Urinary bladder (tissue), 4 donors: ENCODE data around the gene GATAD2A. TPM values are rescaled to one million over a fixed set of nuclear protein-coding genes. Genes with fewer than 3 reads are reported as not detected.

Source experiments
- DNase-seq: peaks from one replicate; pipeline ENCODE4 v3.0.0-alpha.2; 2015; ENCODE audit errors: extremely low spot score
- H3K27ac ChIP-seq: one replicate; pipeline ENCODE4 v1.5.1; 2013; ENCODE audit warnings: low read depth, mild to moderate bottlenecking, moderate library complexity
- H3K36me3 ChIP-seq: one replicate; pipeline ENCODE4 v1.6.1; 2013; ENCODE audit warnings: mild to moderate bottlenecking, moderate library complexity; ENCODE audit not compliant: insufficient read depth
- H3K4me1 ChIP-seq: one replicate; pipeline ENCODE4 v1.6.1; 2013; ENCODE audit warnings: mild to moderate bottlenecking, moderate library complexity; ENCODE audit not compliant: insufficient read depth
- H3K4me3 ChIP-seq: one replicate; pipeline ENCODE4 v1.5.1; 2013; ENCODE audit warnings: low read depth, low read length
- WGBS: extraction: QIAGEN DNeasy Blood & Tissue Kit; methylation state at CpG from one replicate; pipeline ENCODE4 v1.1.7; 2013; 5-methylcytosine and 5-hydroxymethylcytosine counted together
- polyA plus RNA-seq: library from polyadenylated mRNA; stranded (reverse); fragments of 200-250 nt; gene quantifications from one replicate; pipeline ENCODE4 v1.2.3, GENCODE V29; 2013
- total RNA-seq: library from RNA; depleted of rRNA; stranded (reverse); fragments of >200 nt; gene quantifications from one replicate; pipeline ENCODE4 v1.2.3, GENCODE V29; 2014
- donor health status: healthy with polysubstance abuse.
- donor health status: healthy.

The GATAD2A gene
- total and polyA plus RNA-seq, 2 donors, result 15.8 to 22.9 TPM

GRCh38 chr19:19438366-19439175, 33.1 kb downstream of the GATAD2A start:
- no peaks in the 10 kb centered on the region for H3K36me3 ChIP-seq
- no peak overlapping the region for H3K27ac ChIP-seq
- whole genome bisulfite sequencing, result 75% methylated on average over 4 of the region's 4 CpGs
- H3K4me1 ChIP-seq, result no peaks in the 10 kb centered on the region
- DNase-seq, result no peak
- H3K4me3 ChIP-seq, result no peak overlapping the region

- 92% methylated on average over 2 of the region's 2 CpGs for WGBS
- H3K27ac ChIP-seq, result no peak overlapping the region
- no peak for DNase-seq
Observed at GRCh38 chr19:19439176-19439482, 33.7 kb downstream of the GATAD2A start.

DNA sequence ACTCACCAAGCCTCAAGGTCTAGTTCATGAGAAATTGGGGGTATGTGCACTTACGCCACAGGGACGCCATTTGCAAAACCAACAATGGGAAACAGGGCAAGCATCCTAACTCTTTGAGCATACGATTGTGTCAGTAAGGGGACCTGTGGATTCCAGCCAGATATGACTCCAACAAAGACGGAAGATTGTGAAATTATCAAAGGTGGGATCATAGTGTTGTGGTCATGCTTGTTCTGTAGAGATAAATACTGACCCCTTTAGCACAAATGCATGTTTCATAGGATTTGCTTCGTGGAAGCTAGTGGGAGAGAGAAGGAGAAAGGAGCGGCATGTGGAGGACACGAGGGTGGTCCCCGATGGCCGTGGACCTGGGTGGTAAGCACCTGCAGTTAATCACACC, 37.8 kb downstream of the GATAD2A start:
- no peak overlapping the region for H3K4me3 ChIP-seq
- WGBS, result 88% methylated on average over 9 of the region's 9 CpGs
- DNase-seq, result no peak

More at GRCh38 chr19:19439176-19439482, 33.7 kb downstream of the GATAD2A start:
- Histone ChIP-seq H3K36me3 (no peaks in the 10 kb centered on the region), H3K4me1 (no peaks in the 10 kb centered on the region), H3K4me3 (no peak overlapping the region)

DNA sequence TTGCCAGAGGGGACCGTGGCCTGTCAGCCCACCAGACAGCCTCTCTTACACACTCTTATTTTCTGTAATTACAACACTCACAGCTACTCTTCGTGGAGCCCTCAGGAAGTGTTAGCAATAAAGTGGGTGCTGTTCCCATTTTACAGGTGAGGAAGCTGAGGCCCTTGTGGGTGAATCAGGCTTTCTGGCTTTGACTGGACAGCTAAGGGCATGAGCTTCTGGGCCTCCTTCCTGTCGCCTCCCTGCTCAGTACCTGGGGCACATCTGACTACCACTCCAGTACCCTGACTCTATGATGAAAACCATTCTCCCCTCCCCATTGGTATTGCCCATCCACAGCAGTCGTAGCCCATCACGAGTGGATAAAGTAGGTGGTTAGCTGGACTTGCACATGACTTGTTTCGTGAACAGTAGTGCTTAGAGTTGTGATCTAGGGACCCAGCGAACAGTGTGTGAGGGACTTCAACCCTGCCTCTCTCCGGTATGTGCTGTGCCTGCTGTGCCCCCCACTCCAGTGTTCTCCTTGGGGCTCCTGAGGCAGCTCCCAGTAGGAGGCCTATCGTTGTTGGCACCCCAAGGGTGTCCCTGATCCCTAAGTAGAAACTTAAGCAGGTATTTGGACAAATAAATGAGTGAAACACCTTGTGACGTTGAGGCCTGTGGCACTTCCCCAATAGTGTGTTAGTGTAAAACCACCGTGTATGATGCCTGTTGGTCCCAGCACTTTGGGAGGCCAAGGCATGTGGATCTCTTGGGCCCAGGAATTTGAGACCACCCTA, 38.6 kb downstream of the GATAD2A start:
- no peak overlapping the region for H3K27ac ChIP-seq

More for the DNA sequence above, 37.8 kb downstream of the GATAD2A start:
- Histone ChIP-seq H3K36me3 (no peaks in the 10 kb centered on the region), H3K4me1 (no peaks in the 10 kb centered on the region), H3K27ac (no peak overlapping the region)

GRCh38 chr19:19444681-19445155, 39.2 kb downstream of the GATAD2A start:
- WGBS, result 72% methylated on average over 4 of the region's 4 CpGs
- H3K4me1 ChIP-seq, result no peaks in the 10 kb centered on the region
- H3K27ac ChIP-seq, result no peak overlapping the region
- no peak overlapping the region for H3K4me3 ChIP-seq
- no peak for DNase-seq
- no peaks in the 10 kb centered on the region for H3K36me3 ChIP-seq

More for the DNA sequence above, 38.6 kb downstream of the GATAD2A start:
- no peak overlapping the region for H3K4me3 ChIP-seq
- WGBS, result 94% methylated on average over 11 of the region's 11 CpGs
- no peaks in the 10 kb centered on the region for H3K4me1 ChIP-seq
- DNase-seq, result no peak
- H3K36me3 ChIP-seq, result no peaks in the 10 kb centered on the region

DNA sequence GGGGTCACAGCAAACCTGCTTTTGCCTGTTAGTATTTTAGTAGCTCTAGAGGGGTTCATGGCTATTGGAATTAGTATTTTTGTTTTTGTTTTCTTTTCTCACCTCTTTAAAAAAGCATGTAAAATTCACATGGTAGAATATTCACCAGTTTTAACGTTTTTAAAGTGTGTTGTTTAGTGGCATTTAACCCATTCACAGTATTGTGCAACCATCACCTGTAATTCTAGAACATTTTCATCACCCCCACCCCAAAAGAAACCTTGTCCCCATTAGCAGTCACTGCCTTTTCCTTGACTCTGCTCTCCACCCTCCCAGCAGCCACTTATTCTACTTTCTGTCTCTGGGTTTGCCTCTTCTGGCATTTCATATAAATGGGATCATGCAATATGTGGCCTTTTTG, 39.8 kb downstream of the GATAD2A start:
- 27% methylated on average over 1 of the region's 1 CpG for WGBS
- no peak for DNase-seq
- H3K4me3 ChIP-seq, result no peak overlapping the region
- H3K36me3 ChIP-seq, result no peaks in the 10 kb centered on the region
- no peak overlapping the region for H3K27ac ChIP-seq
- H3K4me1 ChIP-seq, result no peaks in the 10 kb centered on the region

DNA sequence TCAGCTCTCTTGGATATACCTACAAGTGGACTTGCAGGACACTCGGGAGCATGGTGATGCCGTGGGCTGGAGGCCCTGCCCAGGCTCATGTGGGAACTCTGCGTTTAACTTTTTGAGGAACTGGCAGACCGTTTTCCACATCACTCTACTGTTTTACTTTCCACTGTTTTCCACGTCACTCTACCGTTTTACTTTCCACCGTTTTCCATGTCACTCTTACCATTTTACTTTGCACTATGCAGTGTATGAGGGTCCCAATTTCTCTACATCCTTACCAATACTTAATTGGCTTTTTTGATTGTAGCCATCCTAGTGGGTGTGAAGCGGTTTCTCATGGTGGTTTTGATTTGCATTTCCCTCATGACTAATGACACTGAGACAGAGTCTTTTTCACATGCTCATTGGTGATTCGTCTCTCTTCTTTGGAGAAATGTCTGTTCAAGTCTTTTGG, 40.5 kb downstream of the GATAD2A start:
- Histone ChIP-seq H3K4me1 (no peaks in the 10 kb centered on the region), H3K27ac (no peak overlapping the region), H3K36me3 (no peaks in the 10 kb centered on the region), H3K4me3 (no peak overlapping the region)
- DNase-seq, result no peak
- 84% methylated on average over 9 of the region's 9 CpGs for WGBS

DNA sequence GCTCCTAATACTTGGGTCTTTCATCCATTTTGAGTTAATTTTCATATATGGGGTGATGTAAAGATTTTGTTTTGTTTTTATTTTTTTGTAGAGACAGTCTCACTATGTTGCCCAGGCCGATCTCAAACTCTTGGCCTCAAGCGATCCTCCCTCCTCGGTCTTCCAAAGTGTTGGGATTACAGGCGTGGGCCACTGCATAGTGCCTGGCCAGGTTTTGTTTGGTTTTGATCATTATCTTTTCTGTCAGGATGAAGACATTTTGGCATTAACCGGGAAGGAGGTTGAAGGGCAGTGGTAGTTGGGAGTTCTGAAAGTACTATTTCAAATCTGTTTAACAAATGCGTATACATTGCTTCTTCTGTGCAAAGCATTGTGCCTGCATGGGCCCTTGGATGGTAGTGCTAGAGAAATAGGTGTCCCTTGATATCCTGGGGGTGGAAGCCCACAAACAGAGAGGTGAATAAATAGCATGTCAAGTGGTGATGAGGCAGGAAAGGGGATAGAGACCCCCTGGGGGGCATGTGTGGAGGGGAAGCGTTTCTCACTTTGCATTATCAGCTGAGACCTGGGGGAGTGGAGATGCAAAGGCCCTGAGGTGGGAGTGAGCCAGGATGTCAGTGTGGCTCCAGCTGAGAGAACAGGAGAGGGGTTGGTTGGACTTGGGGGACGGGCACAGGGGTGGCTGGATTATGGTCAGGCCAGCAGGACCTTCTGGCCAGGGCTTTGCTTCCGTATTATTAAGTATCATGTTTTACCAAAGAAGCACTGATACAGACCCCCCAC, 41.4 kb downstream of the GATAD2A start:
- Histone ChIP-seq H3K4me3 (no peak overlapping the region), H3K36me3 (no peaks in the 10 kb centered on the region), H3K27ac (no peak overlapping the region), H3K4me1 (no peaks in the 10 kb centered on the region)
- 88% methylated on average over 9 of the region's 9 CpGs for WGBS
- DNase-seq, result no peak

- DNase-seq, result no peak
- 71% methylated on average over 15 of the region's 15 CpGs for WGBS
- no peaks in the 10 kb centered on the region for H3K36me3 ChIP-seq
- H3K4me1 ChIP-seq, result no peaks in the 10 kb centered on the region
- no peak overlapping the region for H3K4me3 ChIP-seq
- no peak overlapping the region for H3K27ac ChIP-seq
Observed at GRCh38 chr19:19447536-19448237, 42.2 kb downstream of the GATAD2A start.

GRCh38 chr19:19448238-19448544, 42.7 kb downstream of the GATAD2A start:
- Histone ChIP-seq H3K27ac (no peak overlapping the region), H3K4me1 (no peaks in the 10 kb centered on the region), H3K36me3 (no peaks in the 10 kb centered on the region)

DNA sequence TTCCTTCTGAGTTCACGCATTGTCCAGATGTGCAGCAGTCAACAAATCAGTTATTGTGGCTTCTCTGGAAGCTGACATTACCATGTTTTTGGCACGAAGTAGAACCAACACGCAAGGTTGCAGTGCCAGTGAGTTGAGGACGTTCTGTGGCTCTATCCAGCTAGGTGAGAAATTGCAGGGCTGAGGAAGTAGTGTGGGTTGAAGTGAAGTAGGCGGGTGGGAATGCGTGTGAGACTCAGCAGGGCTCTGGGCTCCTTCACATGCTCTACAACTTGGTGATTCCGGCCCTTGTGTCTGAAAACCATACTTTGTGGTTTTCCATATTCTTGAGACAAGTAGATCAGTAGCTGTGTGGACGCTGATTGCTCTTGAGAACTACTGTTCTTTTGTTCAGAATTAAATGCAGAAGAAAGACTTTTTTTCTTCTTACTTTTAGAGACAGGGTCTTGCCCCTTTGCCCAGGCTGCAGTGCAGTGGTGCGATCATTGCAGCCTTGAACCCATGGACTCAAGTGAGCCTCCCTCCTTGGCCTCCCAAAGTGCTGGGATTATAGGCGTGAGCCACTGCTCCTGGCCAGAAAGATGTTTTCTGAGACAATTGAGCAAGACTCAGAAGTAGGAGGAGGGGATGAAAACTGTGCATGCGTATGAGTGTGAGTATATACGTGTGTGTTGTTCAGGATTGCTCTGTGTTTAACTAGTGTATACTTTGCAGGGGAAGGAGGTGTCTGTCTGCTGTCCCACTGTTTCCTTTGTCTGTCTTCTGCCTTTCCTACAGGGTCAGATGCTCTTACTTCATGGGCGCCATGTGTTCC, 46.2 kb downstream of the GATAD2A start:
- no peak for DNase-seq
- H3K27ac ChIP-seq, result no peak overlapping the region
- 84% methylated on average over 13 of the region's 13 CpGs for WGBS
- H3K4me3 ChIP-seq, result no peak overlapping the region
- H3K4me1 ChIP-seq, result no peaks in the 10 kb centered on the region
- no peaks in the 10 kb centered on the region for H3K36me3 ChIP-seq

More at GRCh38 chr19:19448238-19448544, 42.7 kb downstream of the GATAD2A start:
- no peak overlapping the region for H3K4me3 ChIP-seq
- no peak for DNase-seq
- 92% methylated on average over 8 of the region's 8 CpGs for WGBS

- H3K36me3 ChIP-seq, result no peaks in the 10 kb centered on the region
- no peak overlapping the region for H3K27ac ChIP-seq
- no peak for DNase-seq
- H3K4me1 ChIP-seq, result no peaks in the 10 kb centered on the region
- H3K4me3 ChIP-seq, result no peak overlapping the region
- WGBS, result 84% methylated on average over 11 of the region's 11 CpGs
Observed at GRCh38 chr19:19452243-19453124, 47.0 kb downstream of the GATAD2A start.
